NCI-H1436 (cell line): ENCODE measurements around the gene BTG2.

Source experiments
- DNase-seq: peaks from one replicate; lab custom pipeline; 2025; lab: John Stamatoyannopoulos, UW

The BTG2 gene

GRCh38 chr1:203342192-203342940 is 37.0 kb downstream of the BTG2 start:
- peak; percentile 52 for DNase-seq

DNA sequence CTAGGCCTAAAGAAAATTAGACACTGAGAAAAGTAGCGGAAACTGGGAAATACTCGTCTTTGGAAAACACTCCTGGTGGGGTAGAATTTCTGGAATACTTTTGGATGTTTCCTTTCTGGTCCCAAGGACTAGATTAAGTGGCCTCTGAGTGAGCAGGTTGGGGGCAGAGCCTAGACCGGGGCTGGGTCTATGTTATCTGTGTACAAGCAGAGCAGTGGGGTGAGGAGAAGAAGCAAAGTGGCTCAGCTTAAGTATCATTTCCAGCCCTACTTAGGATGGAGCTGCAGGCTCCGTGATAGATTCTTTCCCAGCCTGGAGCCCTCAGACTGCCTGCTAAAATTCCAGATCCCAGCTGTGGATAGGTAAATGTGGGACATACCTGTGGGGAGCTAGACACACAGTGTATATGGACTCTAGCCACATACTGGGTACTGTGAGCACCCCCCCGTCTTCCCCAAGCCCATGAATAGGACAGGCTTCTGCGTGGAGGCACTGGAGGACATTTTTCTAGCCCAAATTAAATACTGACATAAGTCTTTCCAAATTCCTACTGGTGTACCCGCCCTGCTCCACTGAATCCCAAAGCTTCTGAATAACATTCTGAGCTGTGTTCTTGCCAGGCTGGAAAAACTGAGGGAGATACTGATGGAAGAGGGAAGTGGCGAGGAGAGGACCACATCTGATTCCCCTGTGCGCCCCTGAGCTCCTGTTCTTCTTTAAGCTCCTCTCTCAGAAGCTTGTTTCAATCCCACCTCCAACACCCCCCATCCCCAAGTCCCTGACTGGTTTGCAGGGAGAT is 38.8 kb downstream of the BTG2 start:
- DNase-seq = no peak

GRCh38 chr1:203346060-203346768 is 40.9 kb downstream of the BTG2 start:
- no peak for DNase-seq

GRCh38 chr1:203346769-203347102 is 41.4 kb downstream of the BTG2 start:
- DNase-seq = no peak

DNA sequence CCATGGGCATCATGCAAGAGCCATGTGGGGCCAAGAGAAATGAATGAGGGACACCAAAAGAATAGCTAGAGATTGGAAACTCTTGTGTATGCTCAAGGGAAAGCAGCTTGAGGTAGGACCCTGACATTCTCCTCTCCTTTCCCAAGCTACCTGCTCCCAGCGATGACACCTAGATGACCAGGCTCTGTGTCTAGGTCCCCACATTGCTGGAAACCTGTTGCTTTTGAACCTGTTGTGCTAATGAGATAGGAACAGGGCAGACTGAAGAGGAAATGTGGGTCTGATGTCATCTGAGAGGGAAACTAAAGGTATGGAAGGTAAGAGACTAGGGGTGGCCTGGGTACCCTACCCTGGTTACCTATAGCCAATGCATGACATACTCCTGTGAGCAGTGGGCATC is 43.8 kb downstream of the BTG2 start:
- DNase-seq = no peak

DNA sequence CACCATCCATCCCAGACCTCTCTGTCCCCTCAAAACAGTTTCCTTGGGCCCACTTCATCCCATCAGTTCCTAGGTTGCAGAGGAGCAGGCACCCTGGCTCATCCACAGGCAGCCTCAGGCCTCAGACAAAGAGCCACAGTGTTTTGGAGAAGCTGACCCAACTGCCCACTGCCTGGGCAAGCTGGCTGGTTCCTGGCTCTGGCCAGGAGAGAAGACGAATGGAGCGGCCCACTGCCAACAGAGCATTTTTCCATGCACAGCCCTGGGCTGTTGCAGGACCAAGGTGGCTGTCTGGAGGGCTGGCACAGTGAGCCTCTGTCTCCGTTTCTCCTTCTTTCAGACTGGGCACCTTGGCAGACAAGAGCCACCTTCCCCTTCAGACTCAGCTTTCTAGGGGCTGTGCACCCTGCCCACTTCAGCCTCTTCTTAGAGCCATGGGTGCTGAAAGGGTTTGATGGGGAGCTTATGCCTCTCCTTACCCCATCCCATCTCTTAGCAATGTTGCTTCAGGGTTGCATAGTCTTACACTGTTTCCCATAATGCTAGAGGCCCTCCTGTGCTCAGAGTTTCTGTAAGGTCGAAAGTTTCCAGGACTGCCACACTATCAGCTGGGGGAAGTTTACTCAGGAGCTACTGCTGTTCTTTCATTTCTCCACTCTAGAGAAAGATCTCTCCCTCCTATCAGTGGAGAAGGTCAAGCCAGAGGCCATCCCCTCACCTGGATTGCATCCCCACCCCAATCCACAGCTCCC is 44.6 kb downstream of the BTG2 start:
- no peak for DNase-seq

GRCh38 chr1:203351037-203351625 is 45.8 kb downstream of the BTG2 start, which contains the start of gene FMOD:
Gene FMOD, minus strand, starts transcription at chr1:203351122. Its CDS starts 2,852 bp downstream, at chr1:203348270.
- DNase-seq = no peak

GRCh38 chr1:203353486-203353885 is 48.2 kb downstream of the BTG2 start:
- DNase-seq = no peak

GRCh38 chr1:203354246-203354645 is 48.9 kb downstream of the BTG2 start:
- DNase-seq = no peak

GRCh38 chr1:203359010-203359571 is 53.8 kb downstream of the BTG2 start:
- no peak for DNase-seq
